ENCODE results near the gene S100A4. TPM values are rescaled to one million over a fixed set of nuclear protein-coding genes. Genes with fewer than 3 reads are reported as not detected.
"Not testable (repeated sequence)": the region's sequence is repeated elsewhere in the genome, so short reads cannot be mapped to it uniquely, and the experiment has no call there.

Gene S100A4
- total RNA-seq, 1 donor from 2014 or later: 4.7 TPM

DNA sequence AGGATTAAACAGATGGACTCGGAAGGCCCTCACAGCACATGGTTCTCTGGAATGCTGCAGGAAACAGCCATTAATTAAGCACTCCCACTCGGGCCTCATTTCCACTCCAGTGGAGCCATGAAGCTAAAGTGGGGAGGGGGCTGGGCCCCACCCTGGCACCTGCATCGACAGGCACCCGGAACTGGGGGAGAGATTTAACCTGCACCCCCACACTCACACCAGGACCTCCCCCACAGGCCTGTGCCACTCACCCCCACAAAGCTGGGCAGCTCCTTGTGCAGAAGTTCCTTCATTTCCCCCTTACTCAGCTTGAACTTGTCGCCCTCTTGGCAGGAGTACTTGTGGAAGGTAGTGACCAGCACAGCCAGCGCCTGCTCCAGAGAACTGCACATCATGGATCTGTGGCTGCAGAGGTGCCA is 17.9 kb upstream of the S100A4 start:
- Mint-ChIP-seq H3K27me3 (ENCODE audit: unreplicated experiment) (peaks cover 11% of the 10 kb centered on the region), H3K9me3 (ENCODE audit: unreplicated experiment) (peaks cover 7% of the 10 kb centered on the region), H3K36me3 (ENCODE audit: unreplicated experiment) (no peaks in the 10 kb centered on the region), H3K27ac (ENCODE audit: unreplicated experiment) (peak overlapping the region; percentile 43), H3K4me3 (ENCODE audit: unreplicated experiment) (no peak overlapping the region), H3K4me1 (ENCODE audit: low read depth, unreplicated experiment) (peaks cover 24% of the 10 kb centered on the region)
- TF ChIP-seq, protein P1, sequence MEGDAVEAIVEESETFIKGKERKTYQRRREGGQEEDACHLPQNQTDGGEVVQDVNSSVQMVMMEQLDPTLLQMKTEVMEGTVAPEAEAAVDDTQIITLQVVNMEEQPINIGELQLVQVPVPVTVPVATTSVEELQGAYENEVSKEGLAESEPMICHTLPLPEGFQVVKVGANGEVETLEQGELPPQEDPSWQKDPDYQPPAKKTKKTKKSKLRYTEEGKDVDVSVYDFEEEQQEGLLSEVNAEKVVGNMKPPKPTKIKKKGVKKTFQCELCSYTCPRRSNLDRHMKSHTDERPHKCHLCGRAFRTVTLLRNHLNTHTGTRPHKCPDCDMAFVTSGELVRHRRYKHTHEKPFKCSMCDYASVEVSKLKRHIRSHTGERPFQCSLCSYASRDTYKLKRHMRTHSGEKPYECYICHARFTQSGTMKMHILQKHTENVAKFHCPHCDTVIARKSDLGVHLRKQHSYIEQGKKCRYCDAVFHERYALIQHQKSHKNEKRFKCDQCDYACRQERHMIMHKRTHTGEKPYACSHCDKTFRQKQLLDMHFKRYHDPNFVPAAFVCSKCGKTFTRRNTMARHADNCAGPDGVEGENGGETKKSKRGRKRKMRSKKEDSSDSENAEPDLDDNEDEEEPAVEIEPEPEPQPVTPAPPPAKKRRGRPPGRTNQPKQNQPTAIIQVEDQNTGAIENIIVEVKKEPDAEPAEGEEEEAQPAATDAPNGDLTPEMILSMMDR (IDR thresholded peaks at IDR 0.05; ENCODE audit: partially characterized antibody, unreplicated experiment): no peak
- DNase-seq: no peak

GRCh38 chr1:153562021-153562420 is 16.4 kb upstream of the S100A4 start:
- peaks cover 14% of the 10 kb centered on the region for H3K4me1 Mint-ChIP-seq (ENCODE audit: low read depth, unreplicated experiment)
- H3K36me3 Mint-ChIP-seq (ENCODE audit: unreplicated experiment); H3K27me3 Mint-ChIP-seq (ENCODE audit: unreplicated experiment); DNase-seq; H3K4me3 Mint-ChIP-seq (ENCODE audit: unreplicated experiment); H3K27ac Mint-ChIP-seq (ENCODE audit: unreplicated experiment); H3K9me3 Mint-ChIP-seq (ENCODE audit: unreplicated experiment): not testable (repeated sequence)

DNA sequence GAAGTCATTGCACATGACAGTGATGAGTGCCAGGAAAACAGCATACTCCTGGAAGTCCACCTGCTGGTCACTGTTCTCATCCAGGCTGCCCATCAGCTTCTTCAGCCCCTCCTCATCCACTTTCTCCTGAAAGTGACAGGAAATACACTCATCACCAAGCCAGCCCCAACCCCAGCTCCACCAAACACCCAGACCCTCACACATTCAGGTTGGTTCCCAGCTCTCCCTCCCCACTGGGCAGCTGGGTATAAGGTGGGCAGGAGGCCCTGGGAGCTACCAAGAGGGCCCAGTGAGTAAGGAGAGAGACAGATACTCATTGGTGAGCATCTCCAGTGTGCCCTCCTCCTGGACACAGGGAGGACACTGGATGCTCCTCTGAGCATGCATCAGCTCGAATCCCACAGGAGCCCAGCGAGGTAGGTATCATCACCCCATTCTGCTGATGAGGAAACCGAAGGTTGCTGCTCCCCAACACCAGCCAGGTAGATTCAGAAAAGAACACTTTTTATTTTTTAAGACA is 15.9 kb upstream of the S100A4 start:
- Mint-ChIP-seq H3K4me3 (ENCODE audit: unreplicated experiment) (no peak overlapping the region), H3K36me3 (ENCODE audit: unreplicated experiment) (no peaks in the 10 kb centered on the region), H3K9me3 (ENCODE audit: unreplicated experiment) (peaks cover 6% of the 10 kb centered on the region), H3K27ac (ENCODE audit: unreplicated experiment) (no peak overlapping the region), H3K4me1 (ENCODE audit: low read depth, unreplicated experiment) (peaks cover 11% of the 10 kb centered on the region), H3K27me3 (ENCODE audit: unreplicated experiment) (peaks cover 7% of the 10 kb centered on the region)
- DNase-seq: no peak
- TF ChIP-seq, protein P1 (IDR thresholded peaks at IDR 0.05; ENCODE audit: partially characterized antibody, unreplicated experiment): no peak

DNA sequence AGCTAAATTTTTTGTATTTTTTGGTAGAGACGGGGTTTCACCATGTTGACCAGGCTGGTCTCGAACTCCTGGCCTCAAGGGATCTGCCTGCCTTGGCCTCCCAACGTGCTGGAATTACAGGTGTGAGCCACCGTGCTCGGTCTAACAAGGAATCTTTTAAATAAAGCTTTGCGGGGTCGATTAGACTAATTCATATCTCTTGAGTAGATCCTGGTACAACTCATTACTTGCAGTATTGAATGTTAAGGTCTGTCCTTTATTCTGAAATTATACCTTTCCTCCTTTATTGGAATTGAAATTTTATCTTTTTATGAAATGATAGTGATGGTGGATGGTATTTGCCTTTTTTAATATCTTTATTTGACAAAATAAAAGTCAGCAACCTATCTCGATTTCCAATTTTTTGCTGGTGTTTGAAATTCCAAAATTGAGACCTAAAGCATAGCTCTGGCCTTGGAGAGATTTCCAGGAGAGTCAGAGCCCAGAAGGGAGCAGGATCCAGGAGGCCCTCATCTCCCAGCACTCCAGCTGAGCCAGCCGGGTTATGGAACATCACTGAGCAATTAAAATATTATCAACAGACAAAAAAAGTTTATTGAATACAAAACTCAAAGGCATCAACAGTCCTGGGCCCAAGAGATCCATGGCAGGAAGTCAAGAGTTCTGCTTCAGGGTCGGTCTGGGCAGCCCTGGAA is 15.3 kb upstream of the S100A4 start:
- peaks cover 9% of the 10 kb centered on the region for H3K4me1 Mint-ChIP-seq (ENCODE audit: low read depth, unreplicated experiment)
- no peak for DNase-seq
- H3K4me3 Mint-ChIP-seq (ENCODE audit: unreplicated experiment): no peak overlapping the region
- H3K27ac Mint-ChIP-seq (ENCODE audit: unreplicated experiment): no peak overlapping the region
- peaks cover 4% of the 10 kb centered on the region for H3K9me3 Mint-ChIP-seq (ENCODE audit: unreplicated experiment)
- H3K27me3 Mint-ChIP-seq (ENCODE audit: unreplicated experiment): peaks cover 7% of the 10 kb centered on the region
- TF ChIP-seq, protein P1 (IDR thresholded peaks at IDR 0.05; ENCODE audit: partially characterized antibody, unreplicated experiment): no peak
- H3K36me3 Mint-ChIP-seq (ENCODE audit: unreplicated experiment): no peaks in the 10 kb centered on the region

DNA sequence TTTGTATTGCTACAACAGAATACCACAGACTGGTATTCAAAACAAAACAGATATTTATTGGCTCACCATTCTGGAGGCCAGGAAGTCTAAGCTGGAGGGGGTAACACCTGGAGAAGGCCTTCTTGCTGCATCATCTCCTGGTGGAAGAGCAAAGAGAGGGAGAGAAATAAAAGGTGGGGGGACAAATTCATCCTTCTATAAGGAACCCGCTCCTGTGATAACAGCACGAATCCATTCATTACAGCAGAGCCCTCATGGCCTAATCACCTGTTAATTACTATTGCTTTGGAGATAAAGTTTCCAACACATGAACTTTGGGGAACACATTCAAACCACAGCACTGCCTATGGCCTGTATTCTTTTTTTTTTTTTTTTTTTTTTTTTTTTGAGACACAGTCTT is 14.6 kb upstream of the S100A4 start:
- no peaks in the 10 kb centered on the region for H3K36me3 Mint-ChIP-seq (ENCODE audit: unreplicated experiment)
- peaks cover 1% of the 10 kb centered on the region for H3K9me3 Mint-ChIP-seq (ENCODE audit: unreplicated experiment)
- H3K4me1 Mint-ChIP-seq (ENCODE audit: low read depth, unreplicated experiment): peaks cover 6% of the 10 kb centered on the region
- DNase-seq: no peak
- H3K27me3 Mint-ChIP-seq (ENCODE audit: unreplicated experiment): peaks cover 6% of the 10 kb centered on the region
- TF ChIP-seq, protein P1 (IDR thresholded peaks at IDR 0.05; ENCODE audit: partially characterized antibody, unreplicated experiment): no peak
- no peak overlapping the region for H3K27ac Mint-ChIP-seq (ENCODE audit: unreplicated experiment)
- H3K4me3 Mint-ChIP-seq (ENCODE audit: unreplicated experiment): no peak overlapping the region
